Measurements from ENCODE around the gene TMEM181. TPM values are rescaled to one million over a fixed set of nuclear protein-coding genes. Genes with fewer than 3 reads are reported as not detected.
A peak's percentile ranks its signal among the peaks of the same experiment; 100 is the strongest.

The TMEM181 gene
- polyA plus RNA-seq, 1 of the 3 experiments (the other 2 are of a cell fraction): 19.5 TPM

DNA sequence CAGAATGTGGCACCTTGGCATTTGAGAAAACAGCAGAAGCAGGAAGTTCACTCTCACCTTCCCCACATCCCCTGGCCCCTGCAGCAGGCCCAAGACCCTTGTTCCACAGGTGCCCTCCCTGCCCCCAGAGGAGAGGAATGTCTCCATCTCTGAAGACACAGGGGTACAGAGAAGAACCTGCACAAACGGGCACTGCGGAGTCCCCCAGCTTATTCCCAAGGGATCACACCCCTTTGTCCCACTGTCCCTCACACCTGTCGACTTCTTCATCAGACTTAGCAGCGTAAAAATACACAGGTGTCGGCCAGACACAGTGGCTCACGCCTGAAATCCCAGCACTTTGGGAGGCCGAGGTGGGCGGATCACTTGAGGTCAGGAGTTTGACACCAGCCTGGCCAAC, 42.9 kb upstream of the TMEM181 start:
- Histone ChIP-seq H3K4me3 (ENCODE audit: low read depth in 2 of 2, low read length in 1 of 2) (no peak overlapping the region), H3K4me1 (ENCODE audit: control insufficient read depth in 1 of 2, insufficient read depth in 2 of 2, low read depth in 1 of 2, low read length in 1 of 2) (peaks cover 5 to 12% of the 10 kb centered on the region in 2 experiments; a peak in 3 of 4 replicates), H3K9ac (no peak overlapping the region), H3K27ac (ENCODE audit: low read depth in 2 of 2, low read length in 1 of 2) (no peak overlapping the region), H3K9me3 (no peaks in the 10 kb centered on the region), H3K36me3 (replicated peaks in 1 of 2; ENCODE audit: control insufficient read depth in 1 of 2, insufficient read depth in 2 of 2, low read length in 1 of 2) (no peaks in the 10 kb centered on the region), H3K27me3 (ENCODE audit: insufficient read depth) (no peaks in the 10 kb centered on the region), H3K9me2 (no peaks in the 10 kb centered on the region), H3K4me2 (no peak overlapping the region), H2AFZ (ENCODE audit: low read depth) (no peak overlapping the region), H3F3A (replicated peaks; ENCODE audit: insufficient read depth) (peaks cover 14% of the 10 kb centered on the region), H4K20me1 (ENCODE audit: insufficient read depth) (no peaks in the 10 kb centered on the region), H3K79me2 (ENCODE audit: insufficient read depth) (no peaks in the 10 kb centered on the region)
- WGBS (ENCODE audit: low lambda C conversion rate): 97% methylated on average over 8 of the region's 8 CpGs
- ChIA-PET CTCF (interaction anchor here (0.9 to 4.6 kb wide), 2 partner anchors 296 to 303 kb away, joined by 4 to 22 read pairs; no protein-coding TSS in a partner anchor), POLR2A (no interaction called here)
- TF ChIP-seq, protein P1, sequence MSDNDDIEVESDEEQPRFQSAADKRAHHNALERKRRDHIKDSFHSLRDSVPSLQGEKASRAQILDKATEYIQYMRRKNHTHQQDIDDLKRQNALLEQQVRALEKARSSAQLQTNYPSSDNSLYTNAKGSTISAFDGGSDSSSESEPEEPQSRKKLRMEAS (IDR thresholded peaks at IDR 0.05; ENCODE audit: low read depth): no peak
- TF ChIP-seq TCF12 (IDR thresholded peaks at IDR 0.05): no peak
- no peak for TF ChIP-seq YY1 (IDR thresholded peaks at IDR 0.05; ENCODE audit: low read depth)
- TF ChIP-seq CHD2 (IDR thresholded peaks at IDR 0.05; ENCODE audit: low read length, partially characterized antibody): no peak
- TF ChIP-seq POLR2AphosphoS5 (IDR thresholded peaks at IDR 0.05; ENCODE audit: low read depth, low read length): no peak
- no peak for TF ChIP-seq SIN3A (IDR thresholded peaks at IDR 0.05; ENCODE audit: borderline replicate concordance, low read depth, low read length)
- no peak for TF ChIP-seq SMC3 (IDR thresholded peaks at IDR 0.05; ENCODE audit: low read depth, low read length)
- no peak for TF ChIP-seq MEF2A (IDR thresholded peaks at IDR 0.05; ENCODE audit: borderline replicate concordance, low read depth)
- TF ChIP-seq, protein P2, sequence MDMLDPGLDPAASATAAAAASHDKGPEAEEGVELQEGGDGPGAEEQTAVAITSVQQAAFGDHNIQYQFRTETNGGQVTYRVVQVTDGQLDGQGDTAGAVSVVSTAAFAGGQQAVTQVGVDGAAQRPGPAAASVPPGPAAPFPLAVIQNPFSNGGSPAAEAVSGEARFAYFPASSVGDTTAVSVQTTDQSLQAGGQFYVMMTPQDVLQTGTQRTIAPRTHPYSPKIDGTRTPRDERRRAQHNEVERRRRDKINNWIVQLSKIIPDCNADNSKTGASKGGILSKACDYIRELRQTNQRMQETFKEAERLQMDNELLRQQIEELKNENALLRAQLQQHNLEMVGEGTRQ (IDR thresholded peaks at IDR 0.05; ENCODE audit: borderline replicate concordance, low read depth, low read length): no peak
- TF ChIP-seq, protein P3, sequence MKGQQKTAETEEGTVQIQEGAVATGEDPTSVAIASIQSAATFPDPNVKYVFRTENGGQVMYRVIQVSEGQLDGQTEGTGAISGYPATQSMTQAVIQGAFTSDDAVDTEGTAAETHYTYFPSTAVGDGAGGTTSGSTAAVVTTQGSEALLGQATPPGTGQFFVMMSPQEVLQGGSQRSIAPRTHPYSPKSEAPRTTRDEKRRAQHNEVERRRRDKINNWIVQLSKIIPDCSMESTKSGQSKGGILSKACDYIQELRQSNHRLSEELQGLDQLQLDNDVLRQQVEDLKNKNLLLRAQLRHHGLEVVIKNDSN (IDR thresholded peaks at IDR 0.05; ENCODE audit: borderline replicate concordance, low read depth): no peak
- TF ChIP-seq ELF1 (IDR thresholded peaks at IDR 0.05): no peak
- no peak for TF ChIP-seq RCOR1 (IDR thresholded peaks at IDR 0.05; ENCODE audit: low read length)
- TF ChIP-seq NRF1 (IDR thresholded peaks at IDR 0.05; ENCODE audit: low read depth, low read length): no peak
- TF ChIP-seq JUND (IDR thresholded peaks at IDR 0.05): no peak
- TF ChIP-seq, protein P4, sequence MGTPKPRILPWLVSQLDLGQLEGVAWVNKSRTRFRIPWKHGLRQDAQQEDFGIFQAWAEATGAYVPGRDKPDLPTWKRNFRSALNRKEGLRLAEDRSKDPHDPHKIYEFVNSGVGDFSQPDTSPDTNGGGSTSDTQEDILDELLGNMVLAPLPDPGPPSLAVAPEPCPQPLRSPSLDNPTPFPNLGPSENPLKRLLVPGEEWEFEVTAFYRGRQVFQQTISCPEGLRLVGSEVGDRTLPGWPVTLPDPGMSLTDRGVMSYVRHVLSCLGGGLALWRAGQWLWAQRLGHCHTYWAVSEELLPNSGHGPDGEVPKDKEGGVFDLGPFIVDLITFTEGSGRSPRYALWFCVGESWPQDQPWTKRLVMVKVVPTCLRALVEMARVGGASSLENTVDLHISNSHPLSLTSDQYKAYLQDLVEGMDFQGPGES (IDR thresholded peaks at IDR 0.05; ENCODE audit: low read depth, low read length): no peak
- no peak for TF ChIP-seq RAD21 (IDR thresholded peaks at IDR 0.05; ENCODE audit: low read length)
- no peak for DNase-seq

DNA sequence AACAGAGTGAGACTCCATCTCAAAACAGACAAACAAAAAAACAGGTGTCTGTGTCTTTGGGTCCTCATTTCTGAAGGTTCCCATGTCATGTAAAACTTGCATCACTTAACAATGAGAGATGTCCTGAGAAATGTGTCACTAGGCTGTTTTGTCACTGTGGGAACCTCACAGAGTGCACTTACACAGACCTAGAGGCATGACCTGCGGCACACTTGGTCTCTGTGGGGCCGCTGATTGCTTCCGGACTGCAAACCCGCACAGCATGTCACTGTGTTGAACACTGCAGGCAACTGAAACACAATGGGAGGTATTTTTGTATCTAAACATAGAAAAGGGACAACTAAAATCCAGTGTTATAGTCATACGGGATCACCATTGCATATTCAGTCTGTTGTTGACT, 42.3 kb upstream of the TMEM181 start:
- no peak overlapping the region; a peak in 1 of 4 replicates for H3K4me3 ChIP-seq (ENCODE audit: low read depth in 2 of 2, low read length in 1 of 2)
- CTCF ChIA-PET: no interaction called here
- H3K79me2 ChIP-seq (ENCODE audit: insufficient read depth): no peaks in the 10 kb centered on the region
- no peak overlapping the region for H3K9ac ChIP-seq
- no peaks in the 10 kb centered on the region for H3K9me3 ChIP-seq
- H3K27ac ChIP-seq (ENCODE audit: low read depth in 2 of 2, low read length in 1 of 2): no peak overlapping the region
- no peaks in the 10 kb centered on the region for H3K9me2 ChIP-seq
- DNase-seq: no peak
- H4K20me1 ChIP-seq (ENCODE audit: insufficient read depth): no peaks in the 10 kb centered on the region
- no peaks in the 10 kb centered on the region for H3K36me3 ChIP-seq (replicated peaks in 1 of 2; ENCODE audit: control insufficient read depth in 1 of 2, insufficient read depth in 2 of 2, low read length in 1 of 2)
- no peaks in the 10 kb centered on the region for H3K27me3 ChIP-seq (ENCODE audit: insufficient read depth)
- H3K4me2 ChIP-seq: peak overlapping the region; percentile 83
- POLR2A ChIA-PET: no interaction called here
- peaks cover 14% of the 10 kb centered on the region for H3F3A ChIP-seq (replicated peaks; ENCODE audit: insufficient read depth)
- 95% methylated on average over 5 of the region's 5 CpGs for WGBS (ENCODE audit: low lambda C conversion rate)
- peaks cover 5 to 12% of the 10 kb centered on the region in 2 experiments; a peak in 3 of 4 replicates for H3K4me1 ChIP-seq (ENCODE audit: control insufficient read depth in 1 of 2, insufficient read depth in 2 of 2, low read depth in 1 of 2, low read length in 1 of 2)
- peak overlapping the region; percentile 91; the same call in 1 of the 2 replicates for H2AFZ ChIP-seq (ENCODE audit: low read depth)
- TF ChIP-seq YY1 (IDR thresholded peaks at IDR 0.05; ENCODE audit: low read depth): no peak
- no peak for TF ChIP-seq RFX5 (IDR thresholded peaks at IDR 0.05; ENCODE audit: low read length)
- no peak for TF ChIP-seq MXI1 (IDR thresholded peaks at IDR 0.05; ENCODE audit: low read depth, low read length)
- TF ChIP-seq, protein P4 (IDR thresholded peaks at IDR 0.05; ENCODE audit: low read depth, low read length): no peak
- TF ChIP-seq NFIC (IDR thresholded peaks at IDR 0.05; ENCODE audit: borderline replicate concordance): no peak
- no peak for TF ChIP-seq FOXJ3 (CRISPR knock-in tag; IDR thresholded peaks at IDR 0.05)
- no peak for TF ChIP-seq GATA2 (CRISPR knock-in tag; IDR thresholded peaks at IDR 0.05)
- TF ChIP-seq SIN3A (IDR thresholded peaks at IDR 0.05; ENCODE audit: borderline replicate concordance, low read depth, low read length): no peak
- no peak for TF ChIP-seq GABPA (IDR thresholded peaks at IDR 0.05; ENCODE audit: low read depth)
- no peak for TF ChIP-seq RCOR1 (IDR thresholded peaks at IDR 0.05; ENCODE audit: low read length)
- no peak for TF ChIP-seq EP300 (IDR thresholded peaks at IDR 0.05; ENCODE audit: borderline replicate concordance in 1 of 2, low read depth in 1 of 2, low read length in 1 of 2)
- TF ChIP-seq, protein P5, sequence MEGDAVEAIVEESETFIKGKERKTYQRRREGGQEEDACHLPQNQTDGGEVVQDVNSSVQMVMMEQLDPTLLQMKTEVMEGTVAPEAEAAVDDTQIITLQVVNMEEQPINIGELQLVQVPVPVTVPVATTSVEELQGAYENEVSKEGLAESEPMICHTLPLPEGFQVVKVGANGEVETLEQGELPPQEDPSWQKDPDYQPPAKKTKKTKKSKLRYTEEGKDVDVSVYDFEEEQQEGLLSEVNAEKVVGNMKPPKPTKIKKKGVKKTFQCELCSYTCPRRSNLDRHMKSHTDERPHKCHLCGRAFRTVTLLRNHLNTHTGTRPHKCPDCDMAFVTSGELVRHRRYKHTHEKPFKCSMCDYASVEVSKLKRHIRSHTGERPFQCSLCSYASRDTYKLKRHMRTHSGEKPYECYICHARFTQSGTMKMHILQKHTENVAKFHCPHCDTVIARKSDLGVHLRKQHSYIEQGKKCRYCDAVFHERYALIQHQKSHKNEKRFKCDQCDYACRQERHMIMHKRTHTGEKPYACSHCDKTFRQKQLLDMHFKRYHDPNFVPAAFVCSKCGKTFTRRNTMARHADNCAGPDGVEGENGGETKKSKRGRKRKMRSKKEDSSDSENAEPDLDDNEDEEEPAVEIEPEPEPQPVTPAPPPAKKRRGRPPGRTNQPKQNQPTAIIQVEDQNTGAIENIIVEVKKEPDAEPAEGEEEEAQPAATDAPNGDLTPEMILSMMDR (IDR thresholded peaks at IDR 0.05): no peak
- no peak for TF ChIP-seq SMC3 (IDR thresholded peaks at IDR 0.05; ENCODE audit: low read depth, low read length)
